ENCODE results near the gene MRPL49. TPM values are rescaled to one million over a fixed set of nuclear protein-coding genes. Genes with fewer than 3 reads are reported as not detected.
"Not testable (repeated sequence)": the region's sequence is repeated elsewhere in the genome, so short reads cannot be mapped to it uniquely, and the experiment has no call there.

The MRPL49 gene
- polyA plus RNA-seq, 2 donors, result 18.9 to 44.3 TPM

GRCh38 chr11:65116370-65117205 is 5.5 kb upstream of the MRPL49 start:
- peaks cover 0 to 23% of the 10 kb centered on the region in 2 donors for H3K36me3 ChIP-seq (ENCODE audit: control insufficient read depth in 2 of 2, insufficient read depth in 2 of 2, low read length in 1 of 2)
- H3K27me3 ChIP-seq (ENCODE audit: control insufficient read depth in 1 of 2, insufficient read depth in 2 of 2, low read length in 2 of 2), result no peaks in the 10 kb centered on the region
- H3K4me3 ChIP-seq (ENCODE audit: low read depth in 1 of 2, low read length in 2 of 2), result peak overlapping the region; percentile 67 to 90
- H3K9me3 ChIP-seq (ENCODE audit: control insufficient read depth in 2 of 2, insufficient read depth in 1 of 2, low read depth in 1 of 2, low read length in 1 of 2), result no peaks in the 10 kb centered on the region
- H3K4me1 ChIP-seq (ENCODE audit: control insufficient read depth in 2 of 2, insufficient read depth in 2 of 2, low read length in 1 of 2), result peaks cover 9 to 29% of the 10 kb centered on the region in 2 donors
- WGBS, 2 donors, result 14 to 15% methylated on average over 68 of the region's 68 CpGs
- H3K27ac ChIP-seq (ENCODE audit: low read depth in 2 of 2, low read length in 1 of 2), result peak overlapping the region; percentile 90 to 94

- Histone ChIP-seq H3K4me1 (ENCODE audit: control insufficient read depth in 2 of 2, insufficient read depth in 2 of 2, low read length in 1 of 2) (peaks cover 9 to 25% of the 10 kb centered on the region in 2 donors), H3K9me3 (ENCODE audit: control insufficient read depth in 2 of 2, insufficient read depth in 1 of 2, low read depth in 1 of 2, low read length in 1 of 2) (no peaks in the 10 kb centered on the region), H3K36me3 (ENCODE audit: control insufficient read depth in 2 of 2, insufficient read depth in 2 of 2, low read length in 1 of 2) (peaks cover 0 to 23% of the 10 kb centered on the region in 2 donors), H3K27ac (ENCODE audit: low read depth in 2 of 2, low read length in 1 of 2) (peak within 1 kb of the TSS; percentile 90 to 94), H3K4me3 (ENCODE audit: low read depth in 1 of 2, low read length in 2 of 2) (peak within 1 kb of the TSS; percentile 67 to 90), H3K27me3 (ENCODE audit: control insufficient read depth in 1 of 2, insufficient read depth in 2 of 2, low read length in 2 of 2) (no peaks in the 10 kb centered on the region)
- WGBS, 2 donors, result 0 to 1% methylated on average over 88 to 89 of the region's 89 CpGs
Measured at GRCh38 chr11:65117206-65118096, 4.7 kb upstream of the MRPL49 start, which contains the start of gene ZNHIT2. TSS of gene ZNHIT2 (minus strand) at chr11:65117701. CDS start at chr11:65117653, 48 bp downstream.

- Histone ChIP-seq H3K9me3 (ENCODE audit: control insufficient read depth in 2 of 2, insufficient read depth in 1 of 2, low read depth in 1 of 2, low read length in 1 of 2) (no peaks in the 10 kb centered on the region), H3K4me3 (ENCODE audit: low read depth in 1 of 2, low read length in 2 of 2) (no peak overlapping the region), H3K27ac (ENCODE audit: low read depth in 2 of 2, low read length in 1 of 2) (peak overlapping the region; percentile 20 to 24), H3K27me3 (ENCODE audit: control insufficient read depth in 1 of 2, insufficient read depth in 2 of 2, low read length in 2 of 2) (no peaks in the 10 kb centered on the region), H3K4me1 (ENCODE audit: control insufficient read depth in 2 of 2, insufficient read depth in 2 of 2, low read length in 1 of 2) (peaks cover 4 to 17% of the 10 kb centered on the region in 2 donors), H3K36me3 (ENCODE audit: control insufficient read depth in 2 of 2, insufficient read depth in 2 of 2, low read length in 1 of 2) (peaks cover 0 to 23% of the 10 kb centered on the region in 2 donors)
- 79% methylated on average over 18 of the region's 18 CpGs for WGBS, 2 donors
Measured at GRCh38 chr11:65118097-65118837, 3.9 kb upstream of the MRPL49 start.

- Histone ChIP-seq H3K36me3 (ENCODE audit: control insufficient read depth in 2 of 2, insufficient read depth in 2 of 2, low read length in 1 of 2) (peaks cover 0 to 23% of the 10 kb centered on the region in 2 donors), H3K4me1 (ENCODE audit: control insufficient read depth in 2 of 2, insufficient read depth in 2 of 2, low read length in 1 of 2) (peaks cover 4 to 15% of the 10 kb centered on the region in 2 donors)
- H3K4me3 ChIP-seq (ENCODE audit: low read depth in 1 of 2, low read length in 2 of 2); H3K27ac ChIP-seq (ENCODE audit: low read depth in 2 of 2, low read length in 1 of 2); H3K27me3 ChIP-seq (ENCODE audit: control insufficient read depth in 1 of 2, insufficient read depth in 2 of 2, low read length in 2 of 2); H3K9me3 ChIP-seq (ENCODE audit: control insufficient read depth in 2 of 2, insufficient read depth in 1 of 2, low read depth in 1 of 2, low read length in 1 of 2): not testable (repeated sequence)
- WGBS, 2 donors, result 87% methylated on average over 18 of the region's 18 CpGs
Measured at GRCh38 chr11:65118891-65119669, 3.0 kb upstream of the MRPL49 start.

- peaks cover 4 to 15% of the 10 kb centered on the region in 2 donors for H3K4me1 ChIP-seq (ENCODE audit: control insufficient read depth in 2 of 2, insufficient read depth in 2 of 2, low read length in 1 of 2)
- H3K27me3 ChIP-seq (ENCODE audit: control insufficient read depth in 1 of 2, insufficient read depth in 2 of 2, low read length in 2 of 2), result no peaks in the 10 kb centered on the region
- peaks cover 0 to 22% of the 10 kb centered on the region in 2 donors for H3K36me3 ChIP-seq (ENCODE audit: control insufficient read depth in 2 of 2, insufficient read depth in 2 of 2, low read length in 1 of 2)
Measured at GRCh38 chr11:65119670-65119995, 2.5 kb upstream of the MRPL49 start.

GRCh38 chr11:65120831-65121230 is 1.3 kb upstream of the MRPL49 start:
- Histone ChIP-seq H3K9me3 (ENCODE audit: control insufficient read depth in 2 of 2, insufficient read depth in 1 of 2, low read depth in 1 of 2, low read length in 1 of 2) (no peaks in the 10 kb centered on the region), H3K27me3 (ENCODE audit: control insufficient read depth in 1 of 2, insufficient read depth in 2 of 2, low read length in 2 of 2) (no peaks in the 10 kb centered on the region), H3K36me3 (ENCODE audit: control insufficient read depth in 2 of 2, insufficient read depth in 2 of 2, low read length in 1 of 2) (peaks cover 9 to 22% of the 10 kb centered on the region in 2 donors), H3K4me1 (ENCODE audit: control insufficient read depth in 2 of 2, insufficient read depth in 2 of 2, low read length in 1 of 2) (peaks cover 1 to 9% of the 10 kb centered on the region in 2 donors), H3K4me3 (ENCODE audit: low read depth in 1 of 2, low read length in 2 of 2) (peak overlapping the region in 1 of 2 donors; percentile 76), H3K27ac (ENCODE audit: low read depth in 2 of 2, low read length in 1 of 2) (peak overlapping the region; percentile 94 to 98)
- 76 to 81% methylated on average over 3 of the region's 3 CpGs for WGBS, 2 donors

More at GRCh38 chr11:65119670-65119995, 2.5 kb upstream of the MRPL49 start:
- Histone ChIP-seq H3K4me3 (ENCODE audit: low read depth in 1 of 2, low read length in 2 of 2) (no peak overlapping the region), H3K9me3 (ENCODE audit: control insufficient read depth in 2 of 2, insufficient read depth in 1 of 2, low read depth in 1 of 2, low read length in 1 of 2) (no peaks in the 10 kb centered on the region), H3K27ac (ENCODE audit: low read depth in 2 of 2, low read length in 1 of 2) (peak overlapping the region in 1 of 2 donors; percentile 18)

- peak overlapping the region; percentile 94 to 98 for H3K27ac ChIP-seq (ENCODE audit: low read depth in 2 of 2, low read length in 1 of 2)
- peaks cover 11 to 24% of the 10 kb centered on the region in 2 donors for H3K36me3 ChIP-seq (ENCODE audit: control insufficient read depth in 2 of 2, insufficient read depth in 2 of 2, low read length in 1 of 2)
- no peaks in the 10 kb centered on the region for H3K9me3 ChIP-seq (ENCODE audit: control insufficient read depth in 2 of 2, insufficient read depth in 1 of 2, low read depth in 1 of 2, low read length in 1 of 2)
- H3K4me3 ChIP-seq (ENCODE audit: low read depth in 1 of 2, low read length in 2 of 2), result peak overlapping the region; percentile 76 to 92
- H3K27me3 ChIP-seq (ENCODE audit: control insufficient read depth in 1 of 2, insufficient read depth in 2 of 2, low read length in 2 of 2), result no peaks in the 10 kb centered on the region
- WGBS, 2 donors, result 1% methylated on average over 22 of the region's 22 CpGs
- peaks cover 0 to 2% of the 10 kb centered on the region in 2 donors for H3K4me1 ChIP-seq (ENCODE audit: control insufficient read depth in 2 of 2, insufficient read depth in 2 of 2, low read length in 1 of 2)
Measured at GRCh38 chr11:65121447-65121864, 665 bp upstream of the MRPL49 start.

GRCh38 chr11:65124480-65125196 is 2.5 kb downstream of the MRPL49 start:
- no peaks in the 10 kb centered on the region for H3K9me3 ChIP-seq (ENCODE audit: control insufficient read depth in 2 of 2, insufficient read depth in 1 of 2, low read depth in 1 of 2, low read length in 1 of 2)
- 87 to 92% methylated on average over 5 of the region's 5 CpGs for WGBS, 2 donors
- peaks cover 28 to 42% of the 10 kb centered on the region in 2 donors for H3K36me3 ChIP-seq (ENCODE audit: control insufficient read depth in 2 of 2, insufficient read depth in 2 of 2, low read length in 1 of 2)
- peaks cover 0 to 4% of the 10 kb centered on the region in 2 donors for H3K4me1 ChIP-seq (ENCODE audit: control insufficient read depth in 2 of 2, insufficient read depth in 2 of 2, low read length in 1 of 2)
- no peak overlapping the region for H3K27ac ChIP-seq (ENCODE audit: low read depth in 2 of 2, low read length in 1 of 2)
- no peak overlapping the region for H3K4me3 ChIP-seq (ENCODE audit: low read depth in 1 of 2, low read length in 2 of 2)
- H3K27me3 ChIP-seq (ENCODE audit: control insufficient read depth in 1 of 2, insufficient read depth in 2 of 2, low read length in 2 of 2), result no peaks in the 10 kb centered on the region

All from esophagus (tissue), 2 donors.